Measurements from ENCODE around the gene MCOLN2.
"Not testable (repeated sequence)": the region's sequence is repeated elsewhere in the genome, so short reads cannot be mapped to it uniquely, and the experiment has no call there.

MCOLN2 gene

GRCh38 chr1:84929581-84929980 lies 67.3 kb downstream of the MCOLN2 start:
- Histone ChIP-seq H3K4me1 (ENCODE audit: control insufficient read depth, insufficient read depth, low read length) (no peaks in the 10 kb centered on the region), H3K27me3 (ENCODE audit: control insufficient read depth, insufficient read depth, low read length, poor library complexity, severe bottlenecking) (no peaks in the 10 kb centered on the region), H3K9me3 (ENCODE audit: control insufficient read depth, low read length) (no peaks in the 10 kb centered on the region), H3K27ac (ENCODE audit: insufficient read depth, low read depth, low read length, poor library complexity, severe bottlenecking) (no peak overlapping the region), H3K4me3 (ENCODE audit: insufficient read depth, low read depth, low read length) (no peak overlapping the region), H3K36me3 (ENCODE audit: control insufficient read depth, insufficient read depth, low read length) (no peaks in the 10 kb centered on the region)
- 53% methylated on average over 1 of the region's 1 CpG; no CpG with 5 or more reads in 1 of the 2 experiments for WGBS, 2 experiments

GRCh38 chr1:84928979-84929378 lies 67.9 kb downstream of the MCOLN2 start:
- no peaks in the 10 kb centered on the region for H3K4me1 ChIP-seq (ENCODE audit: control insufficient read depth, insufficient read depth, low read length)
- 89 to 91% methylated on average over 3 to 4 of the region's 4 CpGs for WGBS, 2 experiments
- H3K9me3 ChIP-seq (ENCODE audit: control insufficient read depth, low read length): no peaks in the 10 kb centered on the region
- H3K4me3 ChIP-seq (ENCODE audit: insufficient read depth, low read depth, low read length): no peak overlapping the region
- no peaks in the 10 kb centered on the region for H3K27me3 ChIP-seq (ENCODE audit: control insufficient read depth, insufficient read depth, low read length, poor library complexity, severe bottlenecking)
- H3K36me3 ChIP-seq (ENCODE audit: control insufficient read depth, insufficient read depth, low read length): no peaks in the 10 kb centered on the region
- no peak overlapping the region for H3K27ac ChIP-seq (ENCODE audit: insufficient read depth, low read depth, low read length, poor library complexity, severe bottlenecking)

GRCh38 chr1:84923317-84923716 lies 73.6 kb downstream of the MCOLN2 start:
- WGBS, 2 experiments: 93 to 97% methylated on average over 3 of the region's 3 CpGs
- Histone ChIP-seq H3K36me3 (ENCODE audit: control insufficient read depth, insufficient read depth, low read length) (no peaks in the 10 kb centered on the region), H3K4me3 (ENCODE audit: insufficient read depth, low read depth, low read length) (no peak overlapping the region), H3K9me3 (ENCODE audit: control insufficient read depth, low read length) (no peaks in the 10 kb centered on the region), H3K4me1 (ENCODE audit: control insufficient read depth, insufficient read depth, low read length) (no peaks in the 10 kb centered on the region), H3K27ac (ENCODE audit: insufficient read depth, low read depth, low read length, poor library complexity, severe bottlenecking) (no peak overlapping the region), H3K27me3 (ENCODE audit: control insufficient read depth, insufficient read depth, low read length, poor library complexity, severe bottlenecking) (no peaks in the 10 kb centered on the region)

- H3K36me3 ChIP-seq (ENCODE audit: control insufficient read depth, insufficient read depth, low read length): no peaks in the 10 kb centered on the region
- no peak overlapping the region for H3K27ac ChIP-seq (ENCODE audit: insufficient read depth, low read depth, low read length, poor library complexity, severe bottlenecking)
- H3K4me1 ChIP-seq (ENCODE audit: control insufficient read depth, insufficient read depth, low read length): no peaks in the 10 kb centered on the region
- no peak overlapping the region for H3K4me3 ChIP-seq (ENCODE audit: insufficient read depth, low read depth, low read length)
- H3K27me3 ChIP-seq (ENCODE audit: control insufficient read depth, insufficient read depth, low read length, poor library complexity, severe bottlenecking): no peaks in the 10 kb centered on the region
- WGBS, 2 experiments: 90 to 100% methylated on average over 1 of the region's 1 CpG
- H3K9me3 ChIP-seq (ENCODE audit: control insufficient read depth, low read length): no peaks in the 10 kb centered on the region
Observed at GRCh38 chr1:84920159-84920558, 76.8 kb downstream of the MCOLN2 start.

GRCh38 chr1:84919461-84919970 lies 77.4 kb downstream of the MCOLN2 start:
- Histone ChIP-seq H3K36me3 (ENCODE audit: control insufficient read depth, insufficient read depth, low read length) (no peaks in the 10 kb centered on the region), H3K27me3 (ENCODE audit: control insufficient read depth, insufficient read depth, low read length, poor library complexity, severe bottlenecking) (no peaks in the 10 kb centered on the region), H3K4me3 (ENCODE audit: insufficient read depth, low read depth, low read length) (no peak overlapping the region), H3K9me3 (ENCODE audit: control insufficient read depth, low read length) (no peaks in the 10 kb centered on the region), H3K4me1 (ENCODE audit: control insufficient read depth, insufficient read depth, low read length) (no peaks in the 10 kb centered on the region), H3K27ac (ENCODE audit: insufficient read depth, low read depth, low read length, poor library complexity, severe bottlenecking) (no peak overlapping the region)
- 81% methylated on average over 4 of the region's 4 CpGs for WGBS, 2 experiments

GRCh38 chr1:84918726-84919336 lies 78.1 kb downstream of the MCOLN2 start:
- H3K27ac ChIP-seq (ENCODE audit: insufficient read depth, low read depth, low read length, poor library complexity, severe bottlenecking): no peak overlapping the region
- no peaks in the 10 kb centered on the region for H3K9me3 ChIP-seq (ENCODE audit: control insufficient read depth, low read length)
- H3K27me3 ChIP-seq (ENCODE audit: control insufficient read depth, insufficient read depth, low read length, poor library complexity, severe bottlenecking): no peaks in the 10 kb centered on the region
- WGBS, 2 experiments: 94 to 98% methylated on average over 4 to 5 of the region's 5 CpGs
- H3K4me1 ChIP-seq (ENCODE audit: control insufficient read depth, insufficient read depth, low read length): no peaks in the 10 kb centered on the region
- H3K4me3 ChIP-seq (ENCODE audit: insufficient read depth, low read depth, low read length): no peak overlapping the region
- H3K36me3 ChIP-seq (ENCODE audit: control insufficient read depth, insufficient read depth, low read length): no peaks in the 10 kb centered on the region

GRCh38 chr1:84916897-84917296 lies 80.0 kb downstream of the MCOLN2 start:
- no peaks in the 10 kb centered on the region for H3K36me3 ChIP-seq (ENCODE audit: control insufficient read depth, insufficient read depth, low read length)
- no peak overlapping the region for H3K27ac ChIP-seq (ENCODE audit: insufficient read depth, low read depth, low read length, poor library complexity, severe bottlenecking)
- no peaks in the 10 kb centered on the region for H3K4me1 ChIP-seq (ENCODE audit: control insufficient read depth, insufficient read depth, low read length)
- WGBS, 2 experiments: 60 to 66% methylated on average over 4 of the region's 4 CpGs
- no peak overlapping the region for H3K4me3 ChIP-seq (ENCODE audit: insufficient read depth, low read depth, low read length)
- no peaks in the 10 kb centered on the region for H3K27me3 ChIP-seq (ENCODE audit: control insufficient read depth, insufficient read depth, low read length, poor library complexity, severe bottlenecking)
- no peaks in the 10 kb centered on the region for H3K9me3 ChIP-seq (ENCODE audit: control insufficient read depth, low read length)

GRCh38 chr1:84913555-84913892 lies 83.4 kb downstream of the MCOLN2 start:
- H3K27ac ChIP-seq (ENCODE audit: insufficient read depth, low read depth, low read length, poor library complexity, severe bottlenecking): no peak overlapping the region
- 90 to 96% methylated on average over 3 to 4 of the region's 4 CpGs for WGBS, 2 experiments
- H3K4me1 ChIP-seq (ENCODE audit: control insufficient read depth, insufficient read depth, low read length): no peaks in the 10 kb centered on the region
- no peaks in the 10 kb centered on the region for H3K36me3 ChIP-seq (ENCODE audit: control insufficient read depth, insufficient read depth, low read length)
- H3K9me3 ChIP-seq (ENCODE audit: control insufficient read depth, low read length): no peaks in the 10 kb centered on the region
- no peak overlapping the region for H3K4me3 ChIP-seq (ENCODE audit: insufficient read depth, low read depth, low read length)
- no peaks in the 10 kb centered on the region for H3K27me3 ChIP-seq (ENCODE audit: control insufficient read depth, insufficient read depth, low read length, poor library complexity, severe bottlenecking)

GRCh38 chr1:84912726-84913554 lies 84.0 kb downstream of the MCOLN2 start:
- Histone ChIP-seq H3K4me3 (ENCODE audit: insufficient read depth, low read depth, low read length) (no peak overlapping the region), H3K4me1 (ENCODE audit: control insufficient read depth, insufficient read depth, low read length) (no peaks in the 10 kb centered on the region), H3K27me3 (ENCODE audit: control insufficient read depth, insufficient read depth, low read length, poor library complexity, severe bottlenecking) (no peaks in the 10 kb centered on the region), H3K27ac (ENCODE audit: insufficient read depth, low read depth, low read length, poor library complexity, severe bottlenecking) (no peak overlapping the region), H3K36me3 (ENCODE audit: control insufficient read depth, insufficient read depth, low read length) (no peaks in the 10 kb centered on the region), H3K9me3 (ENCODE audit: control insufficient read depth, low read length) (no peaks in the 10 kb centered on the region)
- WGBS, 2 experiments: 89 to 93% methylated on average over 2 to 3 of the region's 3 CpGs

- not testable (repeated sequence) for H3K4me3 ChIP-seq (ENCODE audit: insufficient read depth, low read depth, low read length); H3K27me3 ChIP-seq (ENCODE audit: control insufficient read depth, insufficient read depth, low read length, poor library complexity, severe bottlenecking); H3K27ac ChIP-seq (ENCODE audit: insufficient read depth, low read depth, low read length, poor library complexity, severe bottlenecking); H3K4me1 ChIP-seq (ENCODE audit: control insufficient read depth, insufficient read depth, low read length); H3K9me3 ChIP-seq (ENCODE audit: control insufficient read depth, low read length); H3K36me3 ChIP-seq (ENCODE audit: control insufficient read depth, insufficient read depth, low read length)
- 82 to 88% methylated on average over 4 of the region's 4 CpGs for WGBS, 2 experiments
Observed at GRCh38 chr1:84908746-84909464, 88.0 kb downstream of the MCOLN2 start.

Data from ectodermal cell (in vitro differentiated cells).